A549 (cell line): Measurements from ENCODE around the gene THBD. TPM values are rescaled to one million over a fixed set of nuclear protein-coding genes. Genes with fewer than 3 reads are reported as not detected.

ENCODE experiments used
- ATAC-seq, 2 experiments: fragments of 200-7000 bp in 1 of 2; fragments of >200 bp in 1 of 2; cut with Nextera tagmentation in 1 of 2; cut with Tn5 transposase in 1 of 2; 3 replicates each; pipeline versions ENCODE4 v1.8.0 to v1.9.1; 2018 to 2020; ENCODE audit warnings: mild to moderate bottlenecking in 1 of 2, moderate library complexity in 1 of 2
- CTCF ChIA-PET: fragments of 300-600 bp; sonication (Branson Sonifier 250); formaldehyde crosslinking; extraction: SDS; loops from one replicate; lab custom pipeline; 2021; ENCODE audit warnings: antibody characterized with exemption, inconsistent platforms; lab: Yijun Ruan, JAX
- POLR2A ChIA-PET: fragments of 350-600 bp; formaldehyde crosslinking; extraction: SDS; loops from one replicate; lab custom pipeline; 2021; ENCODE audit warnings: antibody characterized with exemption, inconsistent platforms; lab: Yijun Ruan, JAX
- DNase-seq, 2 experiments: peaks; one replicate each; pipeline versions ENCODE4 v3.0.0 to v3.0.0-alpha.2; 2011 to 2016; ENCODE audit warnings: low read depth in 1 of 2, low spot score in 1 of 2
- FAIRE-seq: peaks from 2 replicates; lab custom pipeline; 2011; peaks lifted over from hg19 to GRCh38; lab: Jason Lieb, UNC
- H3K27ac ChIP-seq, 2 experiments: fragments of >200 bp; sonication (Bioruptor Twin); formaldehyde crosslinking; 3 replicates each; pipeline ENCODE4 v1.5.1; 2016 to 2017
- H3K4me1 ChIP-seq: fragments of >200 bp; sonication (Bioruptor Twin); formaldehyde crosslinking; 3 replicates; pipeline ENCODE4 v1.6.1; 2016
- H3K4me2 ChIP-seq: fragments of >200 bp; sonication (Bioruptor Twin); formaldehyde crosslinking; 3 replicates; pipeline ENCODE4 v1.6.1; 2016
- H3K4me3 ChIP-seq: fragments of >200 bp; sonication (Bioruptor Twin); formaldehyde crosslinking; 3 replicates; pipeline ENCODE4 v1.5.1; 2016
- H3K9me3 ChIP-seq: fragments of >200 bp; sonication (Bioruptor Twin); formaldehyde crosslinking; 3 replicates; pipeline ENCODE4 v1.6.1; 2016
- CBX2 ChIP-seq: fragments of 200-600 bp; sonication (generic); IDR thresholded peaks from 2 replicates; pipeline ENCODE4 v1.6.1; 2016; ENCODE audit warnings: low read depth, mild to moderate bottlenecking, borderline replicate concordance
- CHD2 ChIP-seq: fragments of 150-350 bp; IDR thresholded peaks from 2 replicates; pipeline ENCODE4 v1.6.1; 2014; ENCODE audit warnings: low read length; ENCODE audit not compliant: partially characterized antibody
- ELK1 ChIP-seq: fragments of 150-350 bp; IDR thresholded peaks from 2 replicates; pipeline ENCODE4 v1.6.1; 2014; ENCODE audit warnings: low read depth, mild to moderate bottlenecking, low read length
- EP300 ChIP-seq, 2 experiments: fragments of >200 bp; sonication (Bioruptor Twin); formaldehyde crosslinking; IDR thresholded peaks; 2 replicates in 1 of 2; 3 replicates in 1 of 2; pipeline ENCODE4 v1.6.1; 2016 to 2017
- FOSL2 ChIP-seq, 2 experiments: fragments of 450-650 bp in 1 of 2; fragments of >200 bp in 1 of 2; sonication (Bioruptor Twin) in 1 of 2; formaldehyde crosslinking; IDR thresholded peaks; 2 replicates each; pipeline versions ENCODE4 v1.5.0 to v1.6.1; 2016 to 2020; ENCODE audit warnings: mild to moderate bottlenecking in 1 of 2, moderate library complexity in 1 of 2
- FOXS1 ChIP-seq: fragments of 250-450 bp; sonication (Bioruptor Pico); IDR thresholded peaks from 2 replicates; pipeline ENCODE4 v1.5.0; 2020; ENCODE audit warnings: mild to moderate bottlenecking, moderate library complexity
- HMGXB4 ChIP-seq: fragments of 250-450 bp; sonication (Bioruptor Pico); IDR thresholded peaks from 2 replicates; pipeline ENCODE4 v1.5.0; 2021; ENCODE audit warnings: mild to moderate bottlenecking, moderate library complexity, borderline replicate concordance
- HOXB13 ChIP-seq: fragments of 250-450 bp; sonication (Bioruptor Pico); IDR thresholded peaks from 2 replicates; pipeline ENCODE4 v1.5.0; 2020; ENCODE audit warnings: low read depth, mild to moderate bottlenecking, moderate library complexity
- KDM1A ChIP-seq: fragments of 200-600 bp; sonication (generic); IDR thresholded peaks from 2 replicates; pipeline ENCODE4 v1.6.1; 2016; ENCODE audit warnings: low read depth, mild to moderate bottlenecking
- KDM5A ChIP-seq: fragments of 200-600 bp; sonication (generic); IDR thresholded peaks from 2 replicates; pipeline ENCODE4 v1.6.1; 2016; ENCODE audit warnings: antibody characterized with exemption, mild to moderate bottlenecking
- MAX ChIP-seq: IDR thresholded peaks from 2 replicates; pipeline ENCODE4 v1.6.1; 2012
- MYC ChIP-seq: IDR thresholded peaks from 2 replicates; pipeline ENCODE4 v1.6.1; 2012; ENCODE audit warnings: mild to moderate bottlenecking, inconsistent platforms, low read length, improper control_type of control experiment, borderline replicate concordance
- NFE2L2 ChIP-seq: fragments of 150-350 bp; conservative IDR thresholded peaks from 2 replicates; pipeline ENCODE4 v1.6.1; 2014; ENCODE audit warnings: low read length
- NPAS2 ChIP-seq: fragments of 250-450 bp; sonication (Bioruptor Pico); IDR thresholded peaks from 2 replicates; pipeline ENCODE4 v1.8.0; 2022; ENCODE audit warnings: mild to moderate bottlenecking, moderate library complexity, borderline replicate concordance
- POLR2AphosphoS2 ChIP-seq: conservative IDR thresholded peaks from 2 replicates; pipeline ENCODE4 v1.6.1; 2012; ENCODE audit warnings: low read length, improper control_type of control experiment, inconsistent platforms
- RCOR1 ChIP-seq: fragments of 150-350 bp; IDR thresholded peaks from 2 replicates; pipeline ENCODE4 v1.6.1; 2014; ENCODE audit warnings: antibody characterized with exemption, low read length, low read depth
- SMC3 ChIP-seq: fragments of >200 bp; sonication (Bioruptor Twin); formaldehyde crosslinking; IDR thresholded peaks from 3 replicates; pipeline ENCODE4 v1.6.1; 2018; ENCODE audit warnings: inconsistent platforms
- TFCP2L1 ChIP-seq: fragments of 250-450 bp; sonication (Bioruptor Pico); IDR thresholded peaks from 2 replicates; pipeline ENCODE4 v1.5.0; 2021; ENCODE audit warnings: mild to moderate bottlenecking
- ZNF302 ChIP-seq: fragments of 250-450 bp; sonication (Bioruptor Pico); IDR thresholded peaks from 2 replicates; pipeline ENCODE4 v1.9.0; 2021; ENCODE audit warnings: inconsistent platforms, mild to moderate bottlenecking, moderate library complexity
- WGBS: methylation state at CpG from one replicate; pipeline ENCODE4 v1.1.6; 2017; ENCODE audit errors: missing lambda C conversion rate; 5-methylcytosine and 5-hydroxymethylcytosine counted together
- polyA plus RNA-seq, 4 experiments: library from polyadenylated mRNA; depleted of rRNA in 3 of 4; stranded (reverse); fragments of >200 nt; fragmentation: RNase III in 1 of 4; extraction: RNeasy Plus Mini Kit Qiagen cat#74134 plus additional on column Dnase treatment in 1 of 4; gene quantifications; 2 replicates in 3 of 4; 3 replicates in 1 of 4; pipeline ENCODE4 v1.2.3, GENCODE V29; 2011 to 2017
- TF ChIP-seq, protein P1 (sequence below): fragments of >200 bp; sonication (Bioruptor Twin); formaldehyde crosslinking; IDR thresholded peaks from 2 replicates; pipeline ENCODE4 v1.6.1; 2016

The THBD gene
- polyA plus RNA-seq, 2 of the 4 experiments (the other 2 are of a cell fraction) = 25.8 to 29.6 TPM

- TF ChIP-seq NPAS2 (CRISPR knock-in tag) = no peak
These were observed 48.4 kb upstream of the THBD start (continued) for GRCh38 chr20:23097636-23098580.

DNA sequence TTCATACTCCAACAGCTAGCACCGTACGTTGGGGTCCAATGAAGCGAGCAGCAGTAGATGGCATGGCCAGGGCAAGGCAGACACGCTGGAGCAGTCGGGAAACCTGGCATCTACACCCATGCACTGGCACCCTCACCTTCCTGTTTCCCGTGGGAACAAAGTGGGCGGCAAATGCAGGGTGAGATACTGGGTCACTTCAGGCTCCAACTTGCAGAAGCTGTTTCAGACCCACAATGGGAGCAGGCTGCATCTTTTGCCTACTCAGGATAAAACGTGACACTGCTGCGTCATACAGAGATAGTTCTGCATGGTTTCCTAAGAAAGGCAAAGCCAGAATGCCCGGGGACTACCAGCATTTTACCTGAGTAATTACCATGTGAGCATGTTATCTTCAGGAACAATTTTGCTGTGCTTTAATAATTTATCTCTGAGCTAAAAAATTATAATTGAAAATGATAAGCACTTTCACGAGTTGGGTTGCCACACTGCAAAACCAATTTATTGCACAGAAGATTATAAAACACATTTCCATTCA lies 47.6 kb upstream of the THBD start:
- ChIA-PET CTCF (interaction anchor here (1.0 to 2.6 kb wide), 7 partner anchors 9 to 404 kb away, joined by 3 to 7 read pairs (median 3); partner anchors contain the start of gene CD93), POLR2A (no interaction called here)
- Histone ChIP-seq H3K4me3 (no peak overlapping the region), H3K9me3 (no peaks in the 10 kb centered on the region), H3K4me2 (no peak overlapping the region), H3K27ac (no peak overlapping the region), H3K4me1 (no peaks in the 10 kb centered on the region)
- ATAC-seq = no peak
- no peak for DNase-seq
- TF ChIP-seq KDM5A = no peak
- TF ChIP-seq HOXB13 (CRISPR knock-in tag) = no peak
- no peak for TF ChIP-seq TFCP2L1
- TF ChIP-seq, protein P1, sequence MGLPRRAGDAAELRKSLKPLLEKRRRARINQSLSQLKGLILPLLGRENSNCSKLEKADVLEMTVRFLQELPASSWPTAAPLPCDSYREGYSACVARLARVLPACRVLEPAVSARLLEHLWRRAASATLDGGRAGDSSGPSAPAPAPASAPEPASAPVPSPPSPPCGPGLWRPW = no peak
- TF ChIP-seq MAX = no peak
- TF ChIP-seq ELK1 = no peak
- TF ChIP-seq FOSL2 (IDR thresholded peaks at IDR 0.05) = no peak
- no peak for TF ChIP-seq FOSL2 (CRISPR knock-in tag; IDR thresholded peaks at IDR 0.05)
- TF ChIP-seq MYC = no peak
- no peak for TF ChIP-seq FOXS1 (CRISPR knock-in tag)
- TF ChIP-seq KDM1A = no peak
- no peak for TF ChIP-seq EP300 (IDR thresholded peaks at IDR 0.05)
- TF ChIP-seq SMC3 = no peak
- no peak for TF ChIP-seq RCOR1
- no peak for TF ChIP-seq HMGXB4
- no peak for TF ChIP-seq POLR2AphosphoS2
- TF ChIP-seq CHD2 = no peak
- no peak for TF ChIP-seq ZNF302 (CRISPR knock-in tag)
- no peak for TF ChIP-seq CBX2
- FAIRE-seq = no peak
- WGBS = 71% methylated on average over 11 of the region's 11 CpGs

GRCh38 chr20:23096097-23096496 lies 46.6 kb upstream of the THBD start:
- Histone ChIP-seq H3K4me3 (no peak overlapping the region), H3K4me1 (no peaks in the 10 kb centered on the region), H3K9me3 (no peaks in the 10 kb centered on the region), H3K4me2 (no peak overlapping the region), H3K27ac (no peak overlapping the region)
- ATAC-seq (no peak), DNase-seq (no peak), FAIRE-seq (no peak)
- ChIA-PET POLR2A (no interaction called here), CTCF (interaction anchor here (1.0 to 2.6 kb wide), 9 partner anchors 9 to 410 kb away, joined by 3 to 7 read pairs (median 3); partner anchors contain the start of gene CD93)
- WGBS = 47% methylated on average over 3 of the region's 3 CpGs
- TF ChIP-seq NFE2L2 (no peak), RCOR1 (no peak)
